Stimulated activated CD4-positive, alpha-beta T cell treated with anti-CD3 and anti-CD28 coated beads, Interleukin-12 subunit alpha, Interleukin-12 subunit beta, amount 100 ng/mL, for 24 hours (primary cell): ENCODE results near the gene OS9.

Experiments
- DNase-seq, 2 experiments: peaks; one replicate each; pipeline ENCODE4 v3.0.0-alpha.2; 2020; ENCODE audit warnings: low read depth in 2 of 2

Gene OS9

GRCh38 chr12:57751788-57752667, 58.1 kb downstream of the OS9 start, which contains the start of gene CDK4:
Gene CDK4 (minus strand): TSS chr12:57752310. CDS start chr12:57751717, 593 bp downstream.
- DNase-seq: peak; percentile 97

GRCh38 chr12:57752668-57753000, 58.7 kb downstream of the OS9 start:
- no peak for DNase-seq

GRCh38 chr12:57753756-57754337, 59.9 kb downstream of the OS9 start:
- no peak for DNase-seq

GRCh38 chr12:57754411-57755193, 60.7 kb downstream of the OS9 start, which contains the start of gene MARCHF9:
Gene MARCHF9 (plus strand): TSS chr12:57755103. CDS start chr12:57755529, 426 bp downstream.
- peak; percentile 66 to 86 for DNase-seq

GRCh38 chr12:57755194-57755453, 61.2 kb downstream of the OS9 start:
- no peak for DNase-seq

- DNase-seq: no peak
Observed at GRCh38 chr12:57755454-57756372, 61.8 kb downstream of the OS9 start.

- DNase-seq: peak; percentile 56 to 68
Observed at GRCh38 chr12:57756406-57757341, 62.7 kb downstream of the OS9 start.

- DNase-seq: no peak
Observed at GRCh38 chr12:57757771-57758170, 63.8 kb downstream of the OS9 start.

GRCh38 chr12:57758552-57759359, 64.8 kb downstream of the OS9 start:
- DNase-seq: no peak

- no peak for DNase-seq
Observed at GRCh38 chr12:57759360-57759980, 65.5 kb downstream of the OS9 start.

GRCh38 chr12:57760347-57760982, 66.5 kb downstream of the OS9 start:
- DNase-seq: no peak

GRCh38 chr12:57761391-57761998, 67.6 kb downstream of the OS9 start:
- DNase-seq: no peak

- DNase-seq: no peak
Observed at GRCh38 chr12:57762463-57762862, 68.5 kb downstream of the OS9 start.

- no peak for DNase-seq
Observed at GRCh38 chr12:57763881-57764661, 70.1 kb downstream of the OS9 start.

- no peak for DNase-seq
Observed at GRCh38 chr12:57764662-57765002, 70.7 kb downstream of the OS9 start.

- DNase-seq: no peak
Observed at GRCh38 chr12:57765003-57765697, 71.2 kb downstream of the OS9 start.
